ENCODE data around the gene BIK. TPM values are rescaled to one million over a fixed set of nuclear protein-coding genes. Genes with fewer than 3 reads are reported as not detected.

The BIK gene
- total RNA-seq, 1 donor from 2014 or later, result 1.7 TPM

DNA sequence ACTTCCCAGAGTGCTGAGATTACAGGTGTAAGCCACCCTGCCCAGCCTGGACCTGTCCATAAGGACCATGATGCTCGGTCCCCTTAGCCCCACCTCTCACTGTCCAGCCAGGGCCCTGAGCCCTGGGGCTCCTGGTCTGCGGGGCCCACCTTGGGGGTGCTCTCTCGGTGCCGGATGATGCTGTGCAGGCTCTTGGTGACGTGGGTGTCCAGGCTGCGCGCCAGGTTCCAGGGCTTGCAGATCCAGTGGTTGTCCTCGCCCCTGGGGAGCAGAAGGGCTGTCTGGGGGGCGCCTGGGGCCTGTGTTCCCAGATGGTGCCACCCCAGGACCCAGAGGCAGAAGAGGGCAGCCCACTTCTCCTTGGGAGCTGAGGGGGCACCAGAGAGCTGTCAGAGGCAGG, 63.0 kb downstream of the BIK start:
- Mint-ChIP-seq H3K27me3 (no peaks in the 10 kb centered on the region), H3K9me3 (ENCODE audit: low read depth) (no peaks in the 10 kb centered on the region), H3K4me3 (ENCODE audit: low read depth) (no peak overlapping the region), H3K4me1 (ENCODE audit: low read depth) (no peaks in the 10 kb centered on the region), H3K36me3 (ENCODE audit: insufficient read depth) (peaks cover 5% of the 10 kb centered on the region), H3K27ac (no peak overlapping the region)
- no peak for DNase-seq (ENCODE audit: low spot score, unreplicated experiment)
- TF ChIP-seq CTCF (IDR thresholded peaks at IDR 0.05; ENCODE audit: unreplicated experiment), result no peak

GRCh38 chr22:43173976-43174720, 63.6 kb downstream of the BIK start:
- DNase-seq (ENCODE audit: low spot score, unreplicated experiment), result no peak
- no peak for TF ChIP-seq CTCF (IDR thresholded peaks at IDR 0.05; ENCODE audit: unreplicated experiment)
- Mint-ChIP-seq H3K36me3 (ENCODE audit: insufficient read depth) (peaks cover 5% of the 10 kb centered on the region), H3K9me3 (ENCODE audit: low read depth) (no peaks in the 10 kb centered on the region), H3K4me1 (ENCODE audit: low read depth) (no peaks in the 10 kb centered on the region), H3K4me3 (ENCODE audit: low read depth) (no peak overlapping the region), H3K27me3 (no peaks in the 10 kb centered on the region), H3K27ac (no peak overlapping the region)

GRCh38 chr22:43174941-43175531, 64.5 kb downstream of the BIK start:
- Mint-ChIP-seq H3K27me3 (no peaks in the 10 kb centered on the region), H3K36me3 (ENCODE audit: insufficient read depth) (peaks cover 5% of the 10 kb centered on the region), H3K9me3 (ENCODE audit: low read depth) (no peaks in the 10 kb centered on the region), H3K27ac (no peak overlapping the region), H3K4me3 (ENCODE audit: low read depth) (no peak overlapping the region), H3K4me1 (ENCODE audit: low read depth) (no peaks in the 10 kb centered on the region)
- DNase-seq (ENCODE audit: low spot score, unreplicated experiment), result no peak
- TF ChIP-seq CTCF (IDR thresholded peaks at IDR 0.05; ENCODE audit: unreplicated experiment), result no peak

GRCh38 chr22:43176090-43176489, 65.5 kb downstream of the BIK start:
- Mint-ChIP-seq H3K9me3 (ENCODE audit: low read depth) (no peaks in the 10 kb centered on the region), H3K4me1 (ENCODE audit: low read depth) (no peaks in the 10 kb centered on the region), H3K27ac (no peak overlapping the region), H3K27me3 (no peaks in the 10 kb centered on the region), H3K36me3 (ENCODE audit: insufficient read depth) (peaks cover 5% of the 10 kb centered on the region), H3K4me3 (ENCODE audit: low read depth) (no peak overlapping the region)
- no peak for DNase-seq (ENCODE audit: low spot score, unreplicated experiment)
- TF ChIP-seq CTCF (IDR thresholded peaks at IDR 0.05; ENCODE audit: unreplicated experiment), result no peak

DNA sequence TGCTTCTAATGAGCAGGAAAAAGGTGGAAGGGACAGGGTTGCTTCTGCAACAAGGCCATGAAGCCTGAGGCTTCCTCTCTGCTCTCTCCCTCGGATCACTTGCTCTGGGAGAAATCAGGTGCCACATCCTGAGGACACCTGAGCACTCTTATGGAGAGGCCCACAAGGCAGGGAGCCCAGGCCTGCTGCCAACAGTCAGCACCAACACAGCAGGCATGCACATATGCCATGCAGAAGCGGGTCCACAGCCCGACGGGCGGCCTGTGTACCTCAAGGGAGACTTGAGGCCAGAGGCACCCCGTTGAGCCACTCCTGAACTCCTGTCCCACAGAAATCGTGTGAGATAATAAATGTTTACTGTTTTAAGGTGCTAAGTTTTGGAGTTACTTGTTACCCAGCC, 66.9 kb downstream of the BIK start:
- no peaks in the 10 kb centered on the region for H3K9me3 Mint-ChIP-seq (ENCODE audit: low read depth)
- H3K4me1 Mint-ChIP-seq (ENCODE audit: low read depth), result no peaks in the 10 kb centered on the region
- no peak for DNase-seq (ENCODE audit: low spot score, unreplicated experiment)
- no peak overlapping the region for H3K27ac Mint-ChIP-seq
- H3K4me3 Mint-ChIP-seq (ENCODE audit: low read depth), result no peak overlapping the region
- H3K27me3 Mint-ChIP-seq, result no peaks in the 10 kb centered on the region
- no peak for TF ChIP-seq CTCF (IDR thresholded peaks at IDR 0.05; ENCODE audit: unreplicated experiment)
- H3K36me3 Mint-ChIP-seq (ENCODE audit: insufficient read depth), result peaks cover 5% of the 10 kb centered on the region

Other genes starting within 250 kb of the BIK start
- 53.9 and 61.0 TPM in 2 replicates for gene PACSIN2, start 95.6 kb upstream of the BIK start, total RNA-seq
- gene TTLL1, start 21.4 kb upstream of the BIK start, total RNA-seq, result 11.9 and 12.4 TPM in 2 replicates
- 20.4 and 24.0 TPM in 2 replicates for gene MCAT, start 32.6 kb downstream of the BIK start, total RNA-seq
- gene TSPO, start 40.8 kb downstream of the BIK start, total RNA-seq, result 0.79 and 1.2 TPM in 2 replicates
- 40.9 and 43.9 TPM in 2 replicates for gene TTLL12, start 76.4 kb downstream of the BIK start, total RNA-seq
- 4.5 and 9.1 TPM in 2 replicates for gene SCUBE1, start 232.6 kb downstream of the BIK start, total RNA-seq

All from progenitor cell of endocrine pancreas (in vitro differentiated cells).